ENCODE results near the gene ITGA2. TPM values are rescaled to one million over a fixed set of nuclear protein-coding genes. Genes with fewer than 3 reads are reported as not detected.

The ITGA2 gene
- total RNA-seq, 1 donor from 2014 or later, result 13.0 TPM

DNA sequence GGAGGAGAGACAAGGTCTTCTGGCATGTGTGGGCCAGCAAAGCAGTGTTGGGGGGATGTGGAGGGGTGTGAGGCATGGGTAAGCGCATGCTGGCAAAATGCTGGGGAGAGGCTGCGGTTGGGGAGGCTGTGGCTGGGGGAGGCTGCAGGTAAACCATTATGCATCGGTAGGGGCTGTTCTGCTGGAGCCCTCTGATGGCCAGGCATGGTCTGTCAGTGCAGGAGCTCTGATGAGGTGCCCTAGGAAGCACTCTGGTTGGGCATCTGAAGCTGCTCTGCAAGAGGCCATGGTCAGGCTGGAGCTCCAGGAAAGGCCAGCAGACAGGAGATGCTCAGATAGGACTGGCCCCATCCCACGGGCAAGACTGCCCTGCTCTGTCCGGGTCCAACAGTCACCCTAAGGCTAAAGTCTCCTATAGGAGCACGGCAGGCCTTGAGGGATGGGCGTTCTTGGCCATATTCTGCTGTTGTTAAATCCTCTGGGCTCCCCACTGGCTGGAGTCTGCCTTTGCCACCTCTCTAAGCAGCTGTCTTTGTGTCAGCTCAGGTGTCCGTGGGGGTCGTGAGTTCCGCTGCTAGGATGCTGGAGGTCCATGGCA lies 28.7 kb downstream of the ITGA2 start:
- no peak for DNase-seq (ENCODE audit: low spot score)

GRCh38 chr5:53019320-53019719 lies 30.2 kb downstream of the ITGA2 start:
- DNase-seq (ENCODE audit: low spot score), result no peak

DNA sequence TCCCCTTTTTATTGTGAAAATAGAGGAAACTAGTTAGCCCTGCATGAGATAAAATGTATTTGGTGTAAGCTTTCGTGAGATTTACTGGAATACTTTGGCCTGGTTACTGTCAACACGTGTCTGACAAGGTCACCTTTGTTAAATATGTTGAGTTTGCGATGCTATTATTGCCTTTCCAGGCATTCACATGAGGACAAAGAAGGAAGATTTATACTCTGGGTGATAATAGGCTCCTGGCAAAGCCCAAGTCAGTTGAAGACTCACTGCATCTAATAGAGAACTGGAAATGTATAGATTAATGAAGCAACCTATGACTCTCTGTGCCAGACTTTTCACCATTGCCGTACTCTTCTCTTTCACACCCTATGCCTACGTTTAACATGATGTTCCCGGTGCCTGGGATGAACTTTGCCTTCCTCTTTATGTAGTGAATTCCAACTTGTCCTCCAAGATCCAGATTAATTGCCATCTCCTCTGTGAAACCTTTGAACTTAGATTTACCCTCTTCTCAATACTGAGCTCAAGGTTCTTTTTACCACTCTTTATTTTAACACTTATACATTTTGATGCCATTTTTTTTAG lies 33.9 kb downstream of the ITGA2 start:
- no peak for DNase-seq (ENCODE audit: low spot score)

DNA sequence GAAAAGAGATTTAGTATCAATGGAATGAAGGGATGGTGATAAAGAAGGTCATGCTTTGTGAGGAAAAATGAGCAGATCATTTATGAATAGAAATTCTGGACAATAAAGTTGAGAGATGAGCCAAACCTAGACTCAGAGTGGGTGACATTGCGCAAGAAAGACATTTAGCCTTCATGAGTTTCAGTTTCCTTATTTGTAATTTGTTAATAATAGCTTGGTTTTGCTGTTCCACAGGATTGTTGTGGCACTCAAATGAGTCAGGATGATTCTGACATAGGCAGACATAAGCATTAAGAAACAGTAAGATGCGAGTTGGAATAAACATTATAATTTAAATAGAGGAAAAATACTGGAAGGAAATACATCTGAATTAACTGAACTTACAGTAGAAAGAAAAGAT lies 34.8 kb downstream of the ITGA2 start:
- DNase-seq (ENCODE audit: low spot score), result no peak

DNA sequence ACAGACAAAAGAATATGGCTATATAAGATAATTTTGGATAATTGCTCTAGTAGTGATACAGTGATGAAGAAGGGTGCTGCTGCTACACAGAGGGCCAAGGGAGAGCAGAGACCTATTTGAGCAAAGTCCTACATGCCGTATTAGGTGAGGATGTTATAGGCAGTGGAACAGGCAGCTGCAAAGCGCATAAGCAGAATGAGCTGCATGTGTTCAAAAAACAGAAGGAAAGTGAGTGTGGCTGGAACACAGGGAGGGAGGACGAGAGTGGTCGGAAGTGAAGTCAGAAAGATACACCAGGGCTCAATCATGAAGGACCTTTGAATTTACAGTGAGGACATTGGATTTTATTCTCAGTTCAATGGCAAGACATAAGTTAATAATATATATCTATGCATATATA lies 35.4 kb downstream of the ITGA2 start:
- no peak for DNase-seq (ENCODE audit: low spot score)

- no peak for DNase-seq (ENCODE audit: low spot score)
These were observed 36.3 kb downstream of the ITGA2 start for GRCh38 chr5:53025487-53025886.

DNA sequence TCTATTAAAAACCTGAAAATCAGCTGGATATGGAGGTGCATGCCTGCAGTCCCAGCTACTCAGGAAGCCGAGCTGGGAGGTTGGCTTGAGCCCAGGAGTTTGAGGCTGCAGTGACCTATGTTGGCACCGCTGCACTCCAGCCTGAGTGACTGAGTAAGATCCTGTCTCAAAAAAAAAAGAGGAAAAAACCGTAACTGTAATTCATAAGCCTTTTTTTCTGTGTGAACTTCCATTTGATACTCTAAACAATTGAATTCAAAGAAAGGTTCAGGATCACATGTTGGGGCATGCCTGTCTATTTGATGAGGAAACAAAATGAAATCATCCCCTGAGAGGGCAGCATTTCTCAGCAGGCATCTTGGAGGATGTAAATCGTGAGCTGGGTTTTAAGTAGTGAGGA lies 38.8 kb downstream of the ITGA2 start:
- DNase-seq (ENCODE audit: low spot score), result peak; percentile 19

GRCh38 chr5:53029608-53030007 lies 40.5 kb downstream of the ITGA2 start:
- DNase-seq (ENCODE audit: low spot score), result no peak

DNA sequence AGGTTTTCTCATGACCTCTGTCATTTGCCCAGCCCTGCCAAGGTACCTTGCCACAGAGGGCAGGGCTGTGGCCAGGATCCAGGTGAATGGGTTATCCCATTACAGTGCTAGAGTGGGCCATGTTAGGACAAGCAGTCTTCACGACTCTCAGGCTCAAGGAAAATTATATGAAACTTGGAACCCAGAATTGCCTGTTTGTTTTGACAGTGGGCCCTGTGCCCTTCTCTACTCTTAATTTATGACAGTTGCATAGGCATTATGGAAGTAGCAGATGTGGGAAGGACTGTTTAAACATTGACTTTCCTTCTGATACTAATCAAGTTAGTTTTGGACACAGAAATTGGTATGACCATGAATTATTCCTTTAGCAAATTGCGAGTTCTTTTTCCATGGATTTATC lies 41.7 kb downstream of the ITGA2 start:
- DNase-seq (ENCODE audit: low spot score), result no peak

GRCh38 chr5:53031695-53032096 lies 42.5 kb downstream of the ITGA2 start:
- DNase-seq (ENCODE audit: low spot score), result no peak

DNA sequence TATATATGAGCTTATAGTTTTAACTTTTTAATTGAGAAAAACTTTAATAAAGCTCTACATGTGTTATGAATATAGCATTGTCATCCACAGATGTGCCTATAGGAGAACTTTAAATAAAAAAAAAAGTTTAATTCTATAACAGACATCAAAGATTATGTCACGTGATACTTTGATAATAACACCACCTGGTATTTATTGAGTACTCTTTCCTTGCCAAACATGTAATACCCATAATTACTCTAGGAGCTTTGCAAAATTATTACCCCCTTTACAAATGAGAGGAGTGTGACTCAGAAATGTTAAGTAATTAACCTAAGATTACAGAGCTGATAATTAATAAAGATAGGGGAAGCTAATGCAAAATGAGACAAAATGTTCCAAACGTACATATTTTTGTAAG lies 43.0 kb downstream of the ITGA2 start:
- DNase-seq (ENCODE audit: low spot score), result no peak

DNA sequence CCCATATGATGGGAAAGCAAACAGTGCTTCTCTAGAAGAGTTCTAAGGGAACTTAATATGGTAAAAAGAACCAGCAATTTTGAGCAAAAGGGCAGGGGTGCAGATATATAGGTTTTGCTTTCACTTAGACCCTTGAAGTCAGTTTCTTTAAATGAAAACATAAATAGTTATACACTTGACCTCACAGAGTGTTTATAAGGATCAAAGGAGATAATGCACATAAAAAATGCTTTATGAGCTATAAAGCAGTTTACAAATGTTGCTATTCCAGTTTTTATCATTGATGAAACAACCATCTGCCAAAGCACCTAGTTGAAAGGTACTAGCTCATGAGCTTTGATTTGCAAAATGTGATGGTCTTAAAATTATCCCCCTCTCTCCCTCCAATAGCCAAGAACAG lies 45.7 kb downstream of the ITGA2 start:
- DNase-seq (ENCODE audit: low spot score), result no peak

DNA sequence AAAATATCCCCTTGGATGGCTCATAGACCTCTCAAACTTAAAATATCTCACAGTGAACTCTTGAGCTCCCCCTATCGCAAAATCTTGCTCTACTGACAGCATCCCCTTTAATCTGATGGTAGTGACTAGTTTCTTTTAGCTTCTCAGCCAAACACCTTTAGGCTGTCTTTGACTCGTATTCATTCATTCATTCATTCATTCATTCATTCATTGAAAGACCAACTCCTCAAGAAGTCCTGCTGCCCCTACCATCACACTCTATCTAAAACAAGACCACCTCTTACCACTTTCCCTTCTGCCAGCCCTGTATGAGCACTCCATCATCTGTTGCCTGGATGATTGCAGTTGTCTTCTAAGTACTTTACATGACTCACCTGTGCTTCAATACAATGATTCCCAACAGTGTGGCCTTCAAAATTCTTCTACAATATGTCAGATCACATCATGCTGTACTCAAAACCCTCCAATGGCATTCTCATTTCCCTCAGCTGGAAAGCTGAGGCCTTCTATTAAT lies 46.8 kb downstream of the ITGA2 start:
- DNase-seq (ENCODE audit: low spot score), result no peak

DNA sequence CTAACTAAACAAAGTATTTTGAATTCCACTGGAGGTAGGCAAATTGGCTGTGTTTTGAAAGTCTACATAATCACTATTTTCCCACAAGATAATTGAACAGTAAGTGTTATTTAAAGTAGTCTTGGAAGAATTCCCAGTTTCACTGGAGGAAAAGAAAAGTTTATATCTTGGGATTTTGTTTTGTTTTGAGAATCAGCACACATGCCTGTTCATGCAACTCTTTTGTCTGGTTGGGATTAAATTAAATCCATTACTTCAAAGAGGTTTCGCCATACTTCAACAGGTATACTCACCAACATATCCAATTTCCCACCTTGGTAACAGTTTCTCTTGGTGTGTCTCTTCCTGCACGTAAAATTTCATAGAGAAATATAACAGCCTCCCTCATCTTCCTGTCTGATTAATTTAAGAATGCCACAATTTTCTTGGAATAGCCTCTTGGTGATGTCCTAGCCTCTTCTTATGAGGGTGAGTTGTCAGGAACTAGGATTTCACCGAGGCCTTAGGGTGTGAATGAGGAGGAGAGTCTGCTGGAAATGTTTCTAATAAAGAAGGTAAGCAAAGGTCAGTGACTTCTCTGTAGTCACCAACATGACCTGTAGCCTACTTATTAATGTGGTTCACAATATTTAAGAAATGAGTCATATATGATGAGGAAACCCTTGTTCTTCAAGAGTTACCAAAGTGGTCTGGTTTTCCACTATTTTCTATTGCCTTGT lies 48.1 kb downstream of the ITGA2 start:
- no peak for DNase-seq (ENCODE audit: low spot score)

DNA sequence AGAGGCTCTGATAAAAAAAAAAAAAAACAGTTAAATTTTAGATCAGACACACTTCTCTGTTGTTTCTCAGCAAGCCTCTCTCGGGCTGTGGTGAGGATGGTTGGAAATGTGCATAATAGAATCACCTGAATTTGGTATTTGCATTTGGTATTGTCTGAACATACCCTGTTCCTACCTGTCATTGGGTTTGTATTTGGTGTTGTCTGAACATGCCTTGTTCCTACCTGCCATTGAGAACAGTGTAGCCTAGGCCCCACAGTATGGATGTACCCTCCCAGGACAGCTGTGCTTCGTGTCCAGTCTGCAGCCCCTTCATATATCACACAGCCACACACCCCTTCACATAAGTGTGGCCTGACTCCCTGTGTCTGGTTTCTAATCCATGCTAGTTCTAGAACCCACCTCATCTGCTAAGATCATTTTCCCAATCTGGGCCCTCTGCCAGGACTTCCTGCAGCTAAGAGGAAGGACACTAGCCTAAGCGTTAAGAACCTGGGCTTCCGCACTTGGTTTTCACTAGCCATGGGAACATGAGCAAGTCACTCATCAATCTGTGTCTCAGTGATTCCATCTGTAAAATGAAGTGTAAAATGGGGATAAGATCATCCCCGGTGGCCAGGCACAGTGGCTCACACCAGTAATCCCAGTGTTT lies 49.2 kb downstream of the ITGA2 start:
- DNase-seq (ENCODE audit: low spot score), result no peak

GRCh38 chr5:53039855-53040254 lies 50.7 kb downstream of the ITGA2 start:
- no peak for DNase-seq (ENCODE audit: low spot score)

- DNase-seq (ENCODE audit: low spot score), result no peak
These were observed 52.0 kb downstream of the ITGA2 start for GRCh38 chr5:53041071-53041692.

DNA sequence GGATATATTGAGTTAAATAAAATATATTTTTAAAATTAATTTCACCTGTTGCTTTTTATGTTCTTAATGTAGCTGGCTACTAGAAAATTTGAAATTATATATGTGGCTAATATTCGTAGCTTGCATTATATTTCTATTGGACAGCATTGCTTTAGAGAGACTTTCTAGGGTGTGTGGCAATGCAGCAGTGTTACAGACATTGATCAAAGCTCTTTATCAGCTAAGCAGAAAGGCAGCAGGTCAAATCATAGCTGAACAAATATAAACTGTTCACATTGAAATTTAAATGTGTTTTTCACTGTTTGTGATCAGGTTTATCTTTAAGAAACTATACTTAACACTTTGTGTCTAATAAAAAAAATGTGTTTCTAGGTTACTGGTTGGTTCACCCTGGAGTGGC lies 52.6 kb downstream of the ITGA2 start:
- DNase-seq (ENCODE audit: low spot score), result no peak

- DNase-seq (ENCODE audit: low spot score), result no peak
These were observed 56.1 kb downstream of the ITGA2 start for GRCh38 chr5:53045263-53045662.

DNA sequence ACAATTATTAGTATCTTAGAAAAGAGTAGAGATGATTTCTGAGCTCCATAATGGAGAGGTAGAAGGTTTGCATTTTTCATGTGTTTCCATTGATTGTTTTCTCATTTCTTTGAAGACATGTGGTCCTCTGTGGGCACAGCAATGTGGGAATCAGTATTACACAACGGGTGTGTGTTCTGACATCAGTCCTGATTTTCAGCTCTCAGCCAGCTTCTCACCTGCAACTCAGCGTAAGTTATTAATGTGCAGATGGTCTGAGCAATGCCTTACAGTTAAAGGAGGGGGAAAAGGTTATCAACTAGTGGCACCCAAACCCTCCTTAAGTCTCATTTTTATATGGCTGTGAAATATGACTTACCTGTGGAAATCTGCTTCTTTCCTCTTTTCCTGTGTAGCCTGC lies 59.1 kb downstream of the ITGA2 start:
- no peak for DNase-seq (ENCODE audit: low spot score)

GRCh38 chr5:53052499-53052898 lies 63.3 kb downstream of the ITGA2 start:
- no peak for DNase-seq (ENCODE audit: low spot score)

DNA sequence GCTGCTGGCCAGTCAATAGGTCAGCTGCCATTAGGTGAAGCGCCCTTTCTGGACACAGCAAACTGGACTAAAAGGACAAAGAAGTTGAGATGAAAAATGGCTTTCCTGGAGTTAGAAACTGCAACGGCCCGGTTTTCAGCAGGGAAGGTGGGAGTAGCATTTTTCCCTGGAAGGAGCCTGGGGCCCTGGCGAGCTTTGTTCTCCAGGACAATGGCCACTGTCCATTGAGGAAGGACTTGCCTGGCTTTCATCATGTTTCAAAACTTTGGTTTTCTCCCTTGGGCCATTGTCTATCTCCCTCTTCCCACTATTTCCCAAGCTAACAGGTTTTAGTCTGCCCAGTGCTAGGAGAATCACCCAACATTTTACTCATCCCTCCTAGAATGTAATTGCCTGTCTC lies 64.2 kb downstream of the ITGA2 start:
- no peak for DNase-seq (ENCODE audit: low spot score)
